Breast epithelium (tissue), 3 donors: ENCODE data around the gene SKAP1.

Experiments used
- CTCF ChIP-seq, 3 donors: fragments of 450-650 bp; IDR thresholded peaks; one replicate each; pipeline ENCODE4 v1.5.1; 2016 to 2017; ENCODE audit warnings: antibody characterized with exemption in 3 of 3, mild to moderate bottlenecking in 3 of 3, moderate library complexity in 3 of 3
- POLR2A ChIP-seq: fragments of 450-650 bp; IDR thresholded peaks from one replicate; pipeline ENCODE4 v1.6.1; 2016; ENCODE audit warnings: antibody characterized with exemption, mild to moderate bottlenecking, moderate library complexity

GRCh38 chr17:48175692-48176470, 254.1 kb downstream of the SKAP1 start:
- TF ChIP-seq CTCF (IDR thresholded peaks at IDR 0.05) (no peak), POLR2A (no peak)
